ENCODE data around the gene PRKD1.

DNA sequence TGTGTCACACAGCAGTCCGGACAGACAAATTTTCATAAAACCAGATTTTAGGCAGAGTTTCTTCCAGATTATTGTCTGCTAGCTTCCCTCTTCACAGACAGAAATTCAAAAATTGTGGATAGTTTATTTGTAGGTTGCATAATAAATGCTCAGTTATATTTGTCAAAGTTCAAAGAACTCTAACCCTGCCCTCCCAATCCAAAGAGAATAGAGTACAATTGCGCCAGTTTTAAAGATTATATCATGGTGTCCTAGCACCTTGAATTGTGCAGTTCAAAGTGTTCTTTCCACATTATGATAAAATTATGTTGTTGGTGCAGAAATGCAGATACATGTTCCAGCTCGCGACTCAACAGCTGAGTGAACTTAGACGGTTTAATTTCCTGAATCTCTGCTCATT is 263.1 kb downstream of the PRKD1 start:
- TF ChIP-seq, protein P1, sequence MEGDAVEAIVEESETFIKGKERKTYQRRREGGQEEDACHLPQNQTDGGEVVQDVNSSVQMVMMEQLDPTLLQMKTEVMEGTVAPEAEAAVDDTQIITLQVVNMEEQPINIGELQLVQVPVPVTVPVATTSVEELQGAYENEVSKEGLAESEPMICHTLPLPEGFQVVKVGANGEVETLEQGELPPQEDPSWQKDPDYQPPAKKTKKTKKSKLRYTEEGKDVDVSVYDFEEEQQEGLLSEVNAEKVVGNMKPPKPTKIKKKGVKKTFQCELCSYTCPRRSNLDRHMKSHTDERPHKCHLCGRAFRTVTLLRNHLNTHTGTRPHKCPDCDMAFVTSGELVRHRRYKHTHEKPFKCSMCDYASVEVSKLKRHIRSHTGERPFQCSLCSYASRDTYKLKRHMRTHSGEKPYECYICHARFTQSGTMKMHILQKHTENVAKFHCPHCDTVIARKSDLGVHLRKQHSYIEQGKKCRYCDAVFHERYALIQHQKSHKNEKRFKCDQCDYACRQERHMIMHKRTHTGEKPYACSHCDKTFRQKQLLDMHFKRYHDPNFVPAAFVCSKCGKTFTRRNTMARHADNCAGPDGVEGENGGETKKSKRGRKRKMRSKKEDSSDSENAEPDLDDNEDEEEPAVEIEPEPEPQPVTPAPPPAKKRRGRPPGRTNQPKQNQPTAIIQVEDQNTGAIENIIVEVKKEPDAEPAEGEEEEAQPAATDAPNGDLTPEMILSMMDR (IDR thresholded peaks at IDR 0.05; ENCODE audit: low read depth, low read length), result no peak
- TF ChIP-seq EZH2phosphoT487 (IDR thresholded peaks at IDR 0.05; ENCODE audit: low read depth), result no peak
